ENCODE measurements around the gene TMEFF2. TPM values are rescaled to one million over a fixed set of nuclear protein-coding genes. Genes with fewer than 3 reads are reported as not detected.

TMEFF2 gene
- total and polyA plus RNA-seq, 12 donors: 0.16 to 2.7 (median 0.58) TPM; not detected in 2

- H3K4me1 ChIP-seq (replicated peaks in 1 of 2): peaks cover 0 to 4% of the 10 kb centered on the region in 2 donors
- 95 to 99% (median 98%) methylated on average over 2 of the region's 2 CpGs for WGBS, 4 donors
- no peak for DNase-seq
- H3K36me3 ChIP-seq (replicated peaks in 1 of 2): no peaks in the 10 kb centered on the region
- intact Hi-C loops (cut with DNase I): no loop called here
- H3K4me3 ChIP-seq: no peak overlapping the region
- H3K27me3 ChIP-seq: no peaks in the 10 kb centered on the region
- TF ChIP-seq CTCF (IDR thresholded peaks at IDR 0.05): no peak
- TF ChIP-seq POLR2A (IDR thresholded peaks at IDR 0.05): no peak
- no peaks in the 10 kb centered on the region for H3K9me3 ChIP-seq (replicated peaks in 1 of 3)
- no peak overlapping the region for H3K27ac ChIP-seq
Observed at GRCh38 chr2:191920502-191920901, 274.2 kb downstream of the TMEFF2 start.

GRCh38 chr2:191917967-191918651 is 276.6 kb downstream of the TMEFF2 start:
- H3K4me3 ChIP-seq: no peak overlapping the region
- DNase-seq: peak in 1 of 7 donors; percentile 60
- no peaks in the 10 kb centered on the region for H3K27me3 ChIP-seq
- TF ChIP-seq POLR2A (IDR thresholded peaks at IDR 0.05): no peak
- TF ChIP-seq CTCF (IDR thresholded peaks at IDR 0.05): no peak
- no peaks in the 10 kb centered on the region for H3K9me3 ChIP-seq (replicated peaks in 1 of 3)
- H3K36me3 ChIP-seq (replicated peaks in 1 of 2): no peaks in the 10 kb centered on the region
- intact Hi-C loops (cut with DNase I): no loop called here
- H3K27ac ChIP-seq: peak overlapping the region in 1 of 5 donors; percentile 45
- H3K4me1 ChIP-seq (replicated peaks in 1 of 2): peaks cover 0 to 4% of the 10 kb centered on the region in 2 donors
- WGBS, 4 donors: 62 to 72% (median 66%) methylated on average over 9 of the region's 9 CpGs

- no peak for TF ChIP-seq CTCF (IDR thresholded peaks at IDR 0.05)
- TF ChIP-seq POLR2A (IDR thresholded peaks at IDR 0.05): no peak
- H3K9me3 ChIP-seq (replicated peaks in 1 of 3): no peaks in the 10 kb centered on the region
- peak overlapping the region in 1 of 5 donors; percentile 45 for H3K27ac ChIP-seq
- no peak overlapping the region for H3K4me3 ChIP-seq
- H3K4me1 ChIP-seq (replicated peaks in 1 of 2): peaks cover 0 to 4% of the 10 kb centered on the region in 2 donors
- intact Hi-C loops (cut with DNase I): no loop called here
- H3K27me3 ChIP-seq: no peaks in the 10 kb centered on the region
- 57 to 76% (median 62%) methylated on average over 2 of the region's 2 CpGs for WGBS, 4 donors
- peak in 2 of 7 donors; percentile 11 to 17 for DNase-seq
- no peaks in the 10 kb centered on the region for H3K36me3 ChIP-seq (replicated peaks in 1 of 2)
Observed at GRCh38 chr2:191917430-191917881, 277.3 kb downstream of the TMEFF2 start.

- 57 to 72% (median 65%) methylated on average over 1 of the region's 1 CpG for WGBS, 4 donors
- peak overlapping the region in 1 of 5 donors; percentile 1 for H3K27ac ChIP-seq
Observed at GRCh38 chr2:191916826-191917225, 277.9 kb downstream of the TMEFF2 start.

More at GRCh38 chr2:191916826-191917225, 277.9 kb downstream of the TMEFF2 start:
- peaks cover 0 to 4% of the 10 kb centered on the region in 2 donors for H3K4me1 ChIP-seq (replicated peaks in 1 of 2)
- no peak for DNase-seq
- TF ChIP-seq POLR2A (IDR thresholded peaks at IDR 0.05): no peak
- TF ChIP-seq CTCF (IDR thresholded peaks at IDR 0.05): no peak
- H3K9me3 ChIP-seq (replicated peaks in 1 of 3): no peaks in the 10 kb centered on the region
- H3K27me3 ChIP-seq: no peaks in the 10 kb centered on the region
- intact Hi-C loops (cut with DNase I): no loop called here
- no peaks in the 10 kb centered on the region for H3K36me3 ChIP-seq (replicated peaks in 1 of 2)
- H3K4me3 ChIP-seq: no peak overlapping the region
